Measurements from ENCODE around the gene GATA2. TPM values are rescaled to one million over a fixed set of nuclear protein-coding genes. Genes with fewer than 3 reads are reported as not detected.

Gene GATA2
- total RNA-seq, 6 experiments from 2014 or later, result 71.0 to 97.5 (median 79.6) TPM

DNA sequence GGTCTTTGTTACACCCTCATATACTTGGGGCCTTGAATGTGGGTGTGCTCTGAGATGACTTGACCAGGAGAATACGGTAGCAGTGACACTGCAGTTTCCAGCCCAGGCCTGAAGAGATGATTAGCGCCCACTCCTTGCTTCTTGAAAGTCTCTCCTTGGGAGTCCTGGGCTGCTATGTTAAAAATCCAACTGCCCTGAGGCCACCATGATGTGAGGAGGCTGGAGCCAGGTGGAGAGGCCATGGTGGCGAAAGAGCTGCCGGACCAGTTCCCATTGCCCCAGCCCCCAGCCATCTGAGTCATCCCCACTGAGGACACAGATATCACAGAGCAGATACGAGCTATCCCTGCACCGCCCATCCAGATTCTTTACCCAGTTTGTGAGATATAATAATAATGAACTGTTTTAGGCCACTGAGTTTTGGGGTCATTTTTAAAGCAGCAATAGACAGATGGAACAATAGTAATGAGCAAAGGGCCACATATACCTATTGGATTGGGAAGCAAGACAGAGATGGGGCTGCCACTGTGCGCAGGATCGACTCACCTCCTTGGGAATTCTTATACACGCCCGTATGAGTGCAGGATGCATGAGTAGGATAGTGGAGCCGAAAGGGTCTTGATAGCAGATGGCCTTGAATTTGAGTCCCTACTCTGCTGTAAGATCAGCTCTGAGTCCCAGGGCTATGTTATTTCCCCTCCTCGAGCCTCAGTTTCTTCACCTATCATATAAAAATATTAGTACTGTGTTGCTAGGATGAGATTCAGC is 12.1 kb upstream of the GATA2 start:
- TF ChIP-seq, protein P1, sequence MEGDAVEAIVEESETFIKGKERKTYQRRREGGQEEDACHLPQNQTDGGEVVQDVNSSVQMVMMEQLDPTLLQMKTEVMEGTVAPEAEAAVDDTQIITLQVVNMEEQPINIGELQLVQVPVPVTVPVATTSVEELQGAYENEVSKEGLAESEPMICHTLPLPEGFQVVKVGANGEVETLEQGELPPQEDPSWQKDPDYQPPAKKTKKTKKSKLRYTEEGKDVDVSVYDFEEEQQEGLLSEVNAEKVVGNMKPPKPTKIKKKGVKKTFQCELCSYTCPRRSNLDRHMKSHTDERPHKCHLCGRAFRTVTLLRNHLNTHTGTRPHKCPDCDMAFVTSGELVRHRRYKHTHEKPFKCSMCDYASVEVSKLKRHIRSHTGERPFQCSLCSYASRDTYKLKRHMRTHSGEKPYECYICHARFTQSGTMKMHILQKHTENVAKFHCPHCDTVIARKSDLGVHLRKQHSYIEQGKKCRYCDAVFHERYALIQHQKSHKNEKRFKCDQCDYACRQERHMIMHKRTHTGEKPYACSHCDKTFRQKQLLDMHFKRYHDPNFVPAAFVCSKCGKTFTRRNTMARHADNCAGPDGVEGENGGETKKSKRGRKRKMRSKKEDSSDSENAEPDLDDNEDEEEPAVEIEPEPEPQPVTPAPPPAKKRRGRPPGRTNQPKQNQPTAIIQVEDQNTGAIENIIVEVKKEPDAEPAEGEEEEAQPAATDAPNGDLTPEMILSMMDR (IDR thresholded peaks at IDR 0.05), result no peak
- no peak overlapping the region for H3K4me3 Mint-ChIP-seq
- no peak for DNase-seq
- no peak overlapping the region for H3K27ac Mint-ChIP-seq
- H3K4me1 Mint-ChIP-seq (ENCODE audit: low read depth), result peaks cover 1% of the 10 kb centered on the region
- peaks cover 4% of the 10 kb centered on the region for H3K27me3 Mint-ChIP-seq (ENCODE audit: insufficient read depth)
- H3K9me3 Mint-ChIP-seq, result no peaks in the 10 kb centered on the region
- peaks cover 9% of the 10 kb centered on the region; the same call in 1 of the 2 replicates for H3K36me3 Mint-ChIP-seq (ENCODE audit: low read depth)

DNA sequence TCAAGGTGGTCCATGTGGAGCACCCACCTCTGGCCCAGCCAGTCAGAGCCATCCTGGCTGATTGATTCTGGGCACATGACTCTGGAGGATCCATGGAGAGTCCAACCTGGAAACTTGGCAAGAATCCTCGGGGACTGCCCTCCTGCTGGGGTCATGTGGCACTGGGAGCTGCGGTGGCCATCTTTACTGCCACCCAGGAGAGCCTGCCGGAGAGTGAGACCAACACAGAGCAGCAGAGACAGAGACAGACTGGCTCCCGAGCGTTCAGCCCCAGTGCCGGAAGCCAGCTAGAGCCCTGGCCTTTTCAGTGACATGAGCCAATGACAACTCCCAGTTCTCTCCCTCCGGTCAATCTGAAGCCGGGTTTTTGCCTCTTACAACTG is 11.5 kb upstream of the GATA2 start:
- TF ChIP-seq, protein P1 (IDR thresholded peaks at IDR 0.05), result no peak
- H3K4me1 Mint-ChIP-seq (ENCODE audit: low read depth), result peaks cover 7% of the 10 kb centered on the region
- H3K4me3 Mint-ChIP-seq, result no peak overlapping the region
- peaks cover 16% of the 10 kb centered on the region for H3K36me3 Mint-ChIP-seq (ENCODE audit: low read depth)
- no peak for DNase-seq
- H3K27me3 Mint-ChIP-seq (ENCODE audit: insufficient read depth), result peaks cover 4% of the 10 kb centered on the region
- no peaks in the 10 kb centered on the region; the same call in 1 of the 2 replicates for H3K9me3 Mint-ChIP-seq
- H3K27ac Mint-ChIP-seq, result no peak overlapping the region

DNA sequence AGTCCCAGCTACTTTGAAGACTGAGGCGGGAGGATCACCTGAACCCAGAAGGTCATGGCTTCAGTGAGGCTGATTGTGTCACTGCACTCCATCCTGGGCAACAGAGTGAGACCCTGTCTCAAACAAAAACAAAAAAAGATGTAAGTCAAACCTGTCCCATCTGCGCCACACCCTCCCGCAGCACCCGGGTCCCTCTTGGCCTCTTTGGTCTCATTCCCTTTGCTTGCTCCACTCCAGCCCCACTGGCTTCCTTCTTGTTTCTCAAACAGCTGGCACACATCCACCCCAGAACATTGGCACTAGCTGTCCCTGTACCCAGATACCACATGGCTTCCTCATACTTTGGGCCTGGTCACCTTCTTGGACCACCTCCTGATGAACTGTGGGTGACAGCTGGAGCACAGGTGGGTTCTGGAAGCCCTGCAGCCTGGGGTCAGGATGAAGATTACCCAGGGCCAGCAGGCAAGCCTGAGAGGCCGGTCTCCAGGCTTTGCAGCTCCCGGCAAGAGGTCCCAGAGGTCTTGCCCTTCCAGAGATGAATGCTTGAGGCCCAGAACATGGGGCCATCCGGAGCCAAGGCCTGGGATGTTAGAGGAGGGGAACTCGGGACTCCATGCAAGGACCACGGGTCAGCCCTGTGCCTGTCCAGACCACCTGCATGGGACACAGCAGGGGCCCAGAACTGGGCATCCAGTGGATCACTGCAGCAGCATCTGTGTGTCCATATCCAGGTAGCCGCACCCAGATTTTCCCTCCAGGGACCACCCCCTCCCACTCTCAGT is 10.9 kb upstream of the GATA2 start:
- H3K4me1 Mint-ChIP-seq (ENCODE audit: low read depth), result peaks cover 8% of the 10 kb centered on the region
- no peak overlapping the region; the same call in 1 of the 2 replicates for H3K4me3 Mint-ChIP-seq
- H3K27me3 Mint-ChIP-seq (ENCODE audit: insufficient read depth), result peaks cover 4% of the 10 kb centered on the region

DNA sequence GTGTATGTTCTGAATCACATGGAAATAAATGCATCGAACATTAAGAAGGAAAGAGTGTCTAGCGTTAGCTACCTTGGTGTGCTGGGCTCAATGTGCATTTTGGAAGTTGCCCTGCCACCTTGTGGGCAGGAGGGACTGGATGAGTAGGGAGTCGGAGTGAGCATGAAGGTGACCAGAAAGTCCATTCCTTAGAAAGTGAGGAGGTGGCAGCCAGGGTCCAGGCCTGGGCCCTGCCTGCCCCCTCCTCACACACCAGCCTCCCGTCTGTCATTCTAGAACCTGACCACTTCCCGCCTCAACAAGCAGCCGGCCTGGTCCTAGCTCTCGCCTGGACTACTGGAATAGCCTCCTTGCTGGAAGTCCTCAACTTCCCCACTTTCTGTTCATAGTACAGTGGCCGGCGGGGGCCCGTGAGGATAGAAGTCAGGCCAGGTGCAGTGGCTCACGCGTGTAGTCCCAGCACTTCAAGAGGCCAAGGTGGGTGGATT is 10.2 kb upstream of the GATA2 start:
- Mint-ChIP-seq H3K9me3 (no peaks in the 10 kb centered on the region; the same call in 1 of the 2 replicates), H3K36me3 (ENCODE audit: low read depth) (peaks cover 25% of the 10 kb centered on the region), H3K4me3 (no peak overlapping the region), H3K4me1 (ENCODE audit: low read depth) (peaks cover 13% of the 10 kb centered on the region), H3K27ac (no peak overlapping the region), H3K27me3 (ENCODE audit: insufficient read depth) (peaks cover 5% of the 10 kb centered on the region)
- TF ChIP-seq, protein P1 (IDR thresholded peaks at IDR 0.05), result no peak
- no peak for DNase-seq

More for the DNA sequence above, 10.9 kb upstream of the GATA2 start:
- Mint-ChIP-seq H3K27ac (no peak overlapping the region), H3K9me3 (no peaks in the 10 kb centered on the region; the same call in 1 of the 2 replicates), H3K36me3 (ENCODE audit: low read depth) (peaks cover 20% of the 10 kb centered on the region)
- TF ChIP-seq, protein P1 (IDR thresholded peaks at IDR 0.05), result no peak
- DNase-seq, result no peak

DNA sequence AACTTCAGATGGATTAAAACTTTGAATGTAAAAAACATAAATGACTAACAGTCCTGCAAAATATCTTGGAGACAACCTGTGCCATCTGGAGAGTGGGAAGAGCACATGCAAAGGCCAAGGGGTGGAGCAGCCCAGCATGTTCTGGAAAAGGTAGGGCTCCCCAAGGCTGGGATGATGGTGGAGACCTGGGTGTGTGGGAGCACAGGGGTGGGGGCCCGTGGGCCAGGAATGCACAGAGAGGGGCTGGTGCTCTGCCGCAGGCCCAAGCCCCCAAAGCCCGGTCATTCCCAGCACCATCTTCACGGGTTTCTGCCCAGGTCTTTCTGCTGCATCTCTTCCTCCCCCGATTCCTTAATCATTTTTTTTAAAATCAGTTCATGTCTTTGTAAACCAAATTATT is 9.7 kb upstream of the GATA2 start:
- Mint-ChIP-seq H3K4me1 (ENCODE audit: low read depth) (peaks cover 14% of the 10 kb centered on the region), H3K9me3 (no peaks in the 10 kb centered on the region; the same call in 1 of the 2 replicates), H3K36me3 (ENCODE audit: low read depth) (peaks cover 25% of the 10 kb centered on the region), H3K4me3 (no peak overlapping the region), H3K27me3 (ENCODE audit: insufficient read depth) (peaks cover 8% of the 10 kb centered on the region), H3K27ac (no peak overlapping the region)
- TF ChIP-seq, protein P1 (IDR thresholded peaks at IDR 0.05), result no peak
- DNase-seq, result no peak
